ENCODE results near the gene IQSEC1.

DNA sequence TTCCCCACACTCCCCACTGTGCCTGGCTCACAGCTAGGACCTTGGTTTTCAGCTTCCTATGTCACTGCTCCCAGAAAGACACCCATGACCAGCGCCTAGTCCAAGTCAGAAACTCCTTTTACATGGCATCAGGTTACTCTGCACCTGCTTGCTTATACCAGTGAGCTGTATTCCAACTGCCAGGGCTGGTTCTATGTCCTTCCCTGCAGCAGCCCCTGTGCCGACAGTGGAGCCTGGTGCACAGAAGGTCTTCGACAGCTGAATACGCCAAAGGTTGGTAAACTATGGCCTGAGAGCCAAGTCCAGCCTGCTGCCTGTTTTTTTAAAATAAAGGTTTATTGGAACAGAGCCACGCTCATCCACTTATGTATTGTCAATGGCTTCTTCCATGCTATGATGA, 102.5 kb downstream of the IQSEC1 start:
- TF ChIP-seq GATA2 (IDR thresholded peaks at IDR 0.05; ENCODE audit: low read depth, low read length) (no peak), GATA3 (IDR thresholded peaks at IDR 0.05; ENCODE audit: low read depth, low read length) (no peak)
